ENCODE measurements around the gene SLBP.
"Not testable (repeated sequence)": the region's sequence is repeated elsewhere in the genome, so short reads cannot be mapped to it uniquely, and the experiment has no call there.

SLBP gene

GRCh38 chr4:1711571-1712215 lies 426 bp downstream of the SLBP start:
- DNase-seq (ENCODE audit: low read depth in 2 of 2), result peak in 1 of 2 donors; percentile 33

DNA sequence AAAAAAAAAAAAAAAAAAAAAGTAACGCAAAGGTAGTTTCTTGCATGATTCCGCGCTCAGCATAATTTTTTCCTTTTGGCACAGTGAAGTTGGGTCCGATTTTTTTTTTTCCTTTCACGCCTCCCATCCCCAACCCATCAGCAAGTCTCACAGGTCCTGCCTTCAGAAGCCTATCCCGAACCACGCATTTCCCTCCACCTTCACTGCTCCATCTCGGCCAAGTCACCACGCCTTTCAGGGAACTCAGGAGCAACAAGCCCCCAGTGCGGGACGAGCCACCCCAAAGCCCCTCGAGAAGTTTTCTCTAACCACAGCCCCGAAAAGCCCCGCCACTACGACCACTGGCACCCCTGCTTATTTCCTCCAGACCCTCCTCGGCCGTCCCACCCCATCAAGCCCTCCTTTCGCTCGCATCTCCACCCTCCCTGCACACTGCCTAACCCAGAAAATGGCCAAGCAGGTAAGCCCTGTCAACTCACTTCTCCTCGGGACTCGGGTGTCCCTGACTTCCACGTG lies 1.0 kb downstream of the SLBP start:
- DNase-seq (ENCODE audit: low read depth in 2 of 2), result no peak

DNA sequence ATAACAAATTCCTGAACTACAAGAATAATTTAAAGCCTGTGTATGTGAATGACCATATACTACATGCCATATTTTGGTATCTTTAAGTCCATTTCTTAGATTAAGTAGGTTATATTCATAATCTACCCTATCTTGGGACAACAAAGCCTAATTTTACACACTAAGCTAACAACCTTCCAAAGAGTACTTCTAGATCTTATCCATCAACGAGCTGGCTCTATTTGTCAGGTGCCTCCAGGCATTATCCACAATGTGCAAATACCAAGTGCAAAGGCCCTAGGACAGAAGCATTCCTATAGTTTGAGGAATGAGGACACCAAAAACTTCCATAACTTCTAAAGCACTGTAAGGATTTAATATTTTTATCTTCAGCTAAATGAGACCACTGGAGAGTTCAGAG lies 3.5 kb downstream of the SLBP start:
- no peak for DNase-seq (ENCODE audit: low read depth in 2 of 2)

- DNase-seq (ENCODE audit: low read depth in 2 of 2), result no peak
Observed at GRCh38 chr4:1706358-1706757, 5.8 kb downstream of the SLBP start.

- DNase-seq (ENCODE audit: low read depth in 2 of 2), result no peak
Observed at GRCh38 chr4:1705732-1706131, 6.4 kb downstream of the SLBP start.

- no peak for DNase-seq (ENCODE audit: low read depth in 2 of 2)
Observed at GRCh38 chr4:1703867-1704266, 8.3 kb downstream of the SLBP start.

DNA sequence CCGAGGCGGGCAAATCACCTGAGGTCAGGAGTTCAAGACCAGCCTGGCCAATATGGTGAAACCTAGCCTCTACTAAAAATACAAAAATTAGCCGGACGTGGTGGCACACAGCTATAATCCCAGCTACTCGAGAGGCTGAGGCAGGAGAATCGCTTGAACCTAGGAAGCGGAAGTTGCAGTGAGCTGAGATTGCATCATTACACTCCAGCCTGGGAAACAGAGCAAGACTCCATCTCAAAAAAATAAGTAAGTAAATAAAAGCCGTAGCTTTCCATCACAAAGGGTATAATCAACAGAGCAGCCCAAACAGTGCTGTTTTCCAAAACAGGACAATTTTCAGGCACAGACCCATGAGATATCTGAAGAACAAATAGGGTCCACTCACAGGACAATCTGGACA lies 10.4 kb downstream of the SLBP start:
- DNase-seq (ENCODE audit: low read depth in 2 of 2), result not testable (repeated sequence)

DNA sequence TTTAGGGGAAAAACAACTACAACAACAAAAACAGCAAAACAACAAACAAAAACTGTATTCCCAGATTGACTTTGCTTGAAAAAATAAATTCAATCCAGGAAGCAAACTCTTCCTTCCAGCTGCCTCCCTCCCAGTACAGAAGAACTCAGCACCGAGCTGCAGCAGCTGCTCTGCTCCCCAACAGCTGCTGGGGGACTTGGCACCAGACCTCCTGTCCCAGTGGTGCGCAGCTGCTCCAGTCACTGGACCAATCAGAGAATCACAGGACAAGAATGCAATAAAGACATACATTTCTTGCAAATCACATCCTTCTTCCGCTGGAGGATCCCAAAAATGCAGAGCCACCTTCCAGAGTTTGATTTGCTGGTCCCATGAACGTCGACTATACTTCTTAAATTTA lies 16.2 kb downstream of the SLBP start:
- DNase-seq (ENCODE audit: low read depth in 2 of 2), result no peak

GRCh38 chr4:1693131-1693896 lies 18.8 kb downstream of the SLBP start:
- DNase-seq (ENCODE audit: low read depth in 2 of 2), result peak; percentile 52 to 66

GRCh38 chr4:1691737-1692373 lies 20.3 kb downstream of the SLBP start:
- no peak for DNase-seq (ENCODE audit: low read depth in 2 of 2)

DNA sequence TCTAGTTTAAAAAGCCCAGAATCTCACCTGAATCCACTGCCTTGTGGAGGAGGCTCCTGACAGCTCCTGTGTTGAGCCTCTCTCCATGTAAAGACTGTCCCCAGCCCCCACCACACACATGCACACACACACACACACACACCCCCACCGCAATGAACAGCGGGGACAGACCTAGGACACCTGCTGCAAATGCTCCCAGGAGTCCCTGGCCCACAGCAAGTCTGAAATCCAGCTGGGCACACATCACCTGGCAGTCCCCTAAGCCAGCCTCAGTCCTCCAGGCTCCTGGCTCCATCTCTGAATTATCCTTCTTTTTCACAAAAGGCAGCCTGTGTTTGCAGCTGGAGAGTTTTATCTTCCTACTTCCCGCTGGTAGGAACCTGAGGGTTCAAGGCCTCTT lies 21.4 kb downstream of the SLBP start:
- no peak for DNase-seq (ENCODE audit: low read depth in 2 of 2)

DNA sequence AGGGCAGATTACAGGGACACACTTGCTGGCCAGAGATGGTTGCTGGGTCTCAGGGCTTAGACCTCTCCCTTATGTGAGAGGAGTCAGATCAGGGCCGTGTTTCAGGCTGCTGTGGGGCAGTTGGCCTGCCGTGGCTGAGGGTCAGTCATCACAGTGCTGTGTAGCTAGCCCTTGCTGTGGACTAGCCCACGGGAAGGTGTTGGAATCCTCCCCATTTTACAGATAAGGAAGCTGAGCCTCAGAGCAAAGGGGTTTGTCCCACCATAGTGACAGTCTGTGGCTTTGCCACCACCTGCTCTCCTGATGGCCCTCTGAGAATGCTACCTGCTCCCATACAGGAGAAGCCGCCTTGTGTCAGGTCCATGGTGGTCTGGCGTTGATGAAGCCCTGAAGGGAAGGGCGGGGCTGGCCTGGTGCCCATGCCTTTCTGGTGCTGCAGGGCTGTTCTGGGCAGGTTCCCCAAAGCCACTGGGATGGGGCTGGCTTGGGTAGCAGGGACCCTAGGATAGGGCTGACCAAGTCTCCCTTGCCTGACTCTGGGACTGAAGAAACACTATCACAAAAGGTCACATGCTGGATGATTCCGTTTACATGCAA lies 25.6 kb downstream of the SLBP start:
- DNase-seq (ENCODE audit: low read depth in 2 of 2), result no peak

GRCh38 chr4:1685235-1686150 lies 26.6 kb downstream of the SLBP start:
- DNase-seq (ENCODE audit: low read depth in 2 of 2), result no peak

GRCh38 chr4:1684506-1685234 lies 27.4 kb downstream of the SLBP start:
- DNase-seq (ENCODE audit: low read depth in 2 of 2), result peak; percentile 83 to 90

- no peak for DNase-seq (ENCODE audit: low read depth in 2 of 2)
Observed at GRCh38 chr4:1683736-1684505, 28.2 kb downstream of the SLBP start, which contains the start of gene FAM53A. FAM53A (minus strand) TSS chr4:1684313; CDS start chr4:1668741, 15,572 bp downstream.

DNA sequence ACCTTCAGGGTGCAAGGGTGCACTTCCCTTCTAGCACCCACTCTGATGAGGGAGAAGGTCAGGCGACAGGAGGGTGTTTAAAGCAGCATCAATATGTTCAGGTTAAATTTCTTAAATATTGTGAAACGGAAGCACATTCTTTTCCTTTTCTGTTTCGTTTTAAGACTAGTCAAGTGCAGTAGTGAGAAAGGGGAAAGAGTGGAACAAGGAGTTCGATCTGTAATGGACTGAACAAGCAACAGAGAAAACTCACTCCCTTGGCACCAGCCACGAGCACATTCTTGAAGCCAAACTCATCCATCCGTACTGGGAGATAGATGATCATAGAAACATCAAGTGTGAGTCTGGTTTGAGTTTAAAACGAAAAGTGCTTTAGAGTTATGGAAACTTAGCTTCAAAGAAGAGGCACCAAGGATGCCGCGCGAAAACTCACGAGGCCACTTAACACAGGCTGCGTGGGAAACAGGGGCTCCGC lies 28.8 kb downstream of the SLBP start:
- no peak for DNase-seq (ENCODE audit: low read depth in 2 of 2)

DNA sequence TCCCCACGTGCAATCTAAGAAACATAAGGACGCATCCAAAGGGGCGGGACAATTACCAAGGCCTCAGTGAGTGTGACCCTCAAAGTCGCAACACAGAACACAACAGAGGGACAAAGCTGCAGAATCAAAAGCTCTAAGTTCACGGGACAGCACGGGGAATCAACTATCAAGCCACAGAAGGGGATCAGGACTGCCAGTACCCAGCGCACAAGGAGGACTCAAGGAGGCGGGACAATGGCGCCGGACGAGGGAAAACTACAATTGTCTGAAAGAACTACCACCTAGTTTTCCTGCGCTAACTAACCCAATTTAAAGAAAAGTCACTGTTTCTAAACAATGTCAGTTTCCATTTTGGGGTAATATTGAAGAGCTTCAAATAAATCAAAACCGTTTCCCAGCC lies 29.3 kb downstream of the SLBP start:
- DNase-seq (ENCODE audit: low read depth in 2 of 2), result no peak

DNA sequence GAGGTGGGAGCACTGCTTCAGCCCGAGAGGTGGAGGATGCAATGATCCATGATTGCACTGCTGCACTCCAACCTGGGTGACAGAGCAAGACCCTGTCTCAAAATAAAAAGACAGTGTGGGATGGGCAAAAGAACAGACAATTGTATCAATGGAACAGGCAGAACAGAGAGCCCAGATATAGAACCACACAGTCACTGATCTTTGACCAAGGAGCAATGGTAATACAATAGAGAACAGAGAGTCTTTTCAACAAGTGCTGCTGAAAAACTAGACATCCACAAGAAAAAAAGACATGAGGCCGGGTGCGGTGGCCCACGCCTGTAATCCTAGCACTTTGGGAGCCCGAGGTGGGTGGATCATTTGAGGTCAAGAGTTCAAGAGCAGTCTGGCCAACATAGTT lies 33.9 kb downstream of the SLBP start:
- no peak for DNase-seq (ENCODE audit: low read depth in 2 of 2)
